ENCODE data around the gene TP53AIP1.

Gene TP53AIP1

DNA sequence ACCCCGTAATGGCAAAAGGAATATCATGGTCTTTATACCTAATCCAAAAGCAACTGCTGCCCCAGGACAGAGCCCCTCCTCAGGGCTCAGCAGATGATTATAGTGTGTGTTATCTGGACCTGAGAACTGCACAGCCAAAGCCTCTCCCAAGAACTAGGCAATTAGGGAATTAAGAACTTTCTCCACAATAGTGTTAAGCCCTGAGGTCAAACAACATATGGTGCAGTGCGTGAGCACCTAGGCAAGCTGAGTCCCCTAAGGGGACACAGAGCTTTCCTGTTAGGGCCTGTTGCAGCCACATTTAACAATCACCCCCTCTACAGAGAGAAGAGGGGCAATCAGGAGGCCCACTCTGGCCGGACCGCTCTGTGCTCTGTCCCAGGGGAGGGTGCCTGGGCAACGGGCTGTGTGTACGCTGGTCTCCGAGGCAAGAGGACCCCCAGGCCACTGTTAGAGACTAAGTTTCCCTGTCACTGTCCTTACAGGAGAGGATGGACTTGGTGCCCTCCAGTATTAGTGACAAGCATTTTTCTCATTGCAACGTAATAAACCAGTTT, 52.9 kb downstream of the TP53AIP1 start:
- no peak for DNase-seq (ENCODE audit: low read depth)

DNA sequence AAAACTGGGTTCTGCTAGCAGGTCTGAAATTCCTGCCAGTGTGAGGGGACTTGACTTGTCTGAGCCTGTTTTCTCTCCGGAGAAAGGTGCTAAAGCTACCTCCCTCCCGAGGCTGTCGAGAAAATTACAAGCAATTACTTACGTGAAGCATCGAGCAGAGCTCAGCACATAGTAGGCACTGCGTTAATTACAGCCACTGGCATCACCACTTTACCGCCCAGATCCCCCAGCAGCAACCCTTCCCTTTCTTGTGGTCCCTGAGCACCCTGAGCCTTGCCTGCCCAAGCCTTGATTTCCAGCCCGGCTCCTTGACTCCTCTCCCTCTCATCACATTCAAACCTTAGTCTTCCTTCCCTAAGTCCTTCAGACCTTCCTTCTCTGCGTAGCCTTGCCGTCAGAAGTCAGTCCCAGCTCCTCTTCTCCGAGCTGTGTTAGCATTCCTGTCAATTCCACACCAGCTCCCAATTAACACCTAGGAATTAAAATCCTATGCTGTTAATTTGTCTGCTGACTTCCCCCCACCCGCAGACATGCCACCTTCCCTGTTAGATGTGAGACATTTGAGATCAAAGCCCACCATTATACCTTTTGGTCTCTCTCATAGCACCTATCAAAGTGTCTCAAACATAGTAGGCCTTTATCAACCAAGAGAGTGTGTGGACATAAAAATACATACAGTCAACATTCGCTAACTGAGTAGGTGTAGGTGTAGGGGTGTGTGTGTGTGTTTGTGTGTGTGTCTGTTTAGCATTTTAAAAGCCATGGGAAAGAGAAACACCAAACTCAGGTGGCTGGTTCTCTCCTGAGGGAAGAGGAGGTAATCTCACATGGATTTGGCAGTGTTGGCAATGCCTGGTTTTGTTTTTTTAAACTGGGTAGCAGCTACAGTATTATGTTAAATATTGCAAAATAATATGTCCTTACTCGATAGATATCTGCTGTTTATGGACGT, 54.4 kb downstream of the TP53AIP1 start:
- no peak for DNase-seq (ENCODE audit: low read depth)

DNA sequence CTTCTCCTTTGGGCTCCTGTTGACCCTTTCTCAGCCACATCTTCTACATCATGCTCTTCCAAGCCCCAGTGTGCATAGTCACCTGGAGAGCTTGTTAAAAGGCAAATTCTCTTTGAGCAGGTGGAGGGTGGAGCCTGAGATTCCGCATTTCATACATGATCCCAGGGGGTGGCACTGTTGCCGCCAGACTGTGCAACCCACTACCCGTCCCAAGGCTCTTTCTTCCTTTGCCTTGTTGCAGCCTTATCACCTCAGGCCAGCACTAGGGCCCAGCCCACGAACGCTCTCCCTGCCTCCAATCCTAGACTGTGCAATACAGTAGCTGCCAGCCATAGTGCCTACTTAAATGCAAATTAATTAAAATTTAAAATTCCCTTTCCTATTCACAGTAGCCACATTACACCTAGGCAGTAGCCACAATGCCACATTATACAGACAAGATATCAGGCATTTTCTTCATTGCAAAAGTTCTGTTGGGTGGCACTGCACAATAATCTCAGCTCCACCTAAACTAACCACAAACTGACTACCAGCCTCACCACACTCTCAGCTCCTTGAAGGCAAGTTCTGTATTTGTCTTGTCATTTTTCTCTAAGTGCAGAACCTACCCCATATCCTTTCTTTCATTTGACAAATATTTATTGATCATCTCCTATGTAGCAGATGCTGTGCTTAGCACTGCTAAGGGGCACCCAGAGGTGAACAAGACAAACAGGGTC, 56.1 kb downstream of the TP53AIP1 start:
- DNase-seq (ENCODE audit: low read depth), result no peak
